HG03460 (cell line): Measurements from ENCODE around the gene NBPF3.
"Not testable (repeated sequence)": the region's sequence is repeated elsewhere in the genome, so short reads cannot be mapped to it uniquely, and the experiment has no call there.

Experiments
- ATAC-seq: cut with Tn5 transposase; IDR thresholded peaks from one replicate; pipeline ENCODE4 v1.9.1; 2021; ENCODE audit not compliant: unreplicated experiment

The NBPF3 gene

GRCh38 chr1:21439721-21440629, at the start of gene NBPF3:
TSS of gene NBPF3 (plus strand) at chr1:21440137. CDS start at chr1:21445087, 4,950 bp downstream.
- ATAC-seq: peak; percentile 85

GRCh38 chr1:21391497-21391896, 48.4 kb upstream of the NBPF3 start:
- ATAC-seq: no peak

- ATAC-seq: no peak
These were observed 47.2 kb upstream of the NBPF3 start for GRCh38 chr1:21392587-21393263.

GRCh38 chr1:21396516-21396915, 43.4 kb upstream of the NBPF3 start:
- ATAC-seq: no peak

- no peak for ATAC-seq
These were observed 42.1 kb upstream of the NBPF3 start for GRCh38 chr1:21397813-21398188.

- ATAC-seq: not testable (repeated sequence)
These were observed 38.1 kb upstream of the NBPF3 start for GRCh38 chr1:21401726-21402346.

GRCh38 chr1:21406659-21407058, 33.3 kb upstream of the NBPF3 start:
- ATAC-seq: no peak

GRCh38 chr1:21409897-21410296, 30.0 kb upstream of the NBPF3 start:
- not testable (repeated sequence) for ATAC-seq

- ATAC-seq: no peak
These were observed 25.9 kb upstream of the NBPF3 start for GRCh38 chr1:21414015-21414414.

GRCh38 chr1:21420378-21420777, 19.6 kb upstream of the NBPF3 start:
- not testable (repeated sequence) for ATAC-seq

GRCh38 chr1:21421307-21421706, 18.6 kb upstream of the NBPF3 start:
- not testable (repeated sequence) for ATAC-seq

- ATAC-seq: not testable (repeated sequence)
These were observed 12.0 kb upstream of the NBPF3 start for GRCh38 chr1:21427798-21428480.

GRCh38 chr1:21428481-21429073, 11.4 kb upstream of the NBPF3 start:
- ATAC-seq: not testable (repeated sequence)

- ATAC-seq: not testable (repeated sequence)
These were observed 10.7 kb upstream of the NBPF3 start for GRCh38 chr1:21429210-21429609.

GRCh38 chr1:21430875-21431274, 9.1 kb upstream of the NBPF3 start:
- not testable (repeated sequence) for ATAC-seq

- ATAC-seq: no peak
These were observed 5.5 kb upstream of the NBPF3 start for GRCh38 chr1:21434394-21434793.

- no peak for ATAC-seq
These were observed 4.1 kb upstream of the NBPF3 start for GRCh38 chr1:21435646-21436487.

- no peak for ATAC-seq
These were observed 3.2 kb upstream of the NBPF3 start for GRCh38 chr1:21436488-21437340.

- ATAC-seq: no peak
These were observed 2.6 kb upstream of the NBPF3 start for GRCh38 chr1:21437341-21437640.
